LHCN-M2 (cell line): ENCODE measurements around the gene KDM4C. TPM values are rescaled to one million over a fixed set of nuclear protein-coding genes. Genes with fewer than 3 reads are reported as not detected.
"Not testable (repeated sequence)": the region's sequence is repeated elsewhere in the genome, so short reads cannot be mapped to it uniquely, and the experiment has no call there.

ENCODE experiments used
- DNase-seq: peaks from one replicate; pipeline ENCODE4 v3.0.0-alpha.2; 2012; ENCODE audit warnings: low read depth
- total RNA-seq: library from RNA; depleted of rRNA; stranded (reverse); fragments of >200 nt; gene quantifications from 2 replicates; pipeline ENCODE4 v1.2.3, GENCODE V29; 2014

KDM4C gene
- total RNA-seq, 1 experiment from 2014 or later: 22.6 TPM

- not testable (repeated sequence) for DNase-seq
Observed at GRCh38 chr9:6806318-6806717, 48.5 kb downstream of the KDM4C start.

- DNase-seq: not testable (repeated sequence)
Observed at GRCh38 chr9:6807669-6808068, 49.9 kb downstream of the KDM4C start.

- no peak for DNase-seq
Observed at GRCh38 chr9:6811436-6811835, 53.7 kb downstream of the KDM4C start.

- no peak for DNase-seq
Observed at GRCh38 chr9:6816581-6816980, 58.8 kb downstream of the KDM4C start.

- DNase-seq: no peak
Observed at GRCh38 chr9:6818292-6818922, 60.6 kb downstream of the KDM4C start.

- no peak for DNase-seq
Observed at GRCh38 chr9:6819112-6819511, 61.3 kb downstream of the KDM4C start.

- no peak for DNase-seq
Observed at GRCh38 chr9:6819529-6819928, 61.8 kb downstream of the KDM4C start.

GRCh38 chr9:6822696-6823095 is 64.9 kb downstream of the KDM4C start:
- no peak for DNase-seq

GRCh38 chr9:6827439-6828145 is 69.8 kb downstream of the KDM4C start:
- peak; percentile 58 for DNase-seq

- peak; percentile 21 for DNase-seq
Observed at GRCh38 chr9:6829027-6829426, 71.3 kb downstream of the KDM4C start.

GRCh38 chr9:6829536-6829935 is 71.8 kb downstream of the KDM4C start:
- DNase-seq: no peak

GRCh38 chr9:6833518-6834192 is 75.9 kb downstream of the KDM4C start:
- peak; percentile 11 for DNase-seq

- no peak for DNase-seq
Observed at GRCh38 chr9:6834306-6834705, 76.5 kb downstream of the KDM4C start.

- DNase-seq: no peak
Observed at GRCh38 chr9:6838158-6838557, 80.4 kb downstream of the KDM4C start.

GRCh38 chr9:6842584-6842947 is 84.8 kb downstream of the KDM4C start:
- DNase-seq: peak; percentile 60

GRCh38 chr9:6843742-6844141 is 86.0 kb downstream of the KDM4C start:
- no peak for DNase-seq

GRCh38 chr9:6844267-6844666 is 86.5 kb downstream of the KDM4C start:
- no peak for DNase-seq

GRCh38 chr9:6845128-6845826 is 87.5 kb downstream of the KDM4C start:
- DNase-seq: no peak

- DNase-seq: no peak
Observed at GRCh38 chr9:6845880-6846279, 88.1 kb downstream of the KDM4C start.

- DNase-seq: peak; percentile 67
Observed at GRCh38 chr9:6852243-6852963, 94.6 kb downstream of the KDM4C start.

GRCh38 chr9:6855860-6856259 is 98.1 kb downstream of the KDM4C start:
- DNase-seq: peak; percentile 8

GRCh38 chr9:6864102-6864501 is 106.3 kb downstream of the KDM4C start:
- no peak for DNase-seq
